Pons (tissue), 1 donor: ENCODE data around the gene GAS2L2.
"Not testable (repeated sequence)": the region's sequence is repeated elsewhere in the genome, so short reads cannot be mapped to it uniquely, and the experiment has no call there.

Experiments used
- DNase-seq: peaks from one replicate; pipeline ENCODE4 v3.0.0-alpha.2; 2016; ENCODE audit warnings: low spot score

GAS2L2 gene

DNA sequence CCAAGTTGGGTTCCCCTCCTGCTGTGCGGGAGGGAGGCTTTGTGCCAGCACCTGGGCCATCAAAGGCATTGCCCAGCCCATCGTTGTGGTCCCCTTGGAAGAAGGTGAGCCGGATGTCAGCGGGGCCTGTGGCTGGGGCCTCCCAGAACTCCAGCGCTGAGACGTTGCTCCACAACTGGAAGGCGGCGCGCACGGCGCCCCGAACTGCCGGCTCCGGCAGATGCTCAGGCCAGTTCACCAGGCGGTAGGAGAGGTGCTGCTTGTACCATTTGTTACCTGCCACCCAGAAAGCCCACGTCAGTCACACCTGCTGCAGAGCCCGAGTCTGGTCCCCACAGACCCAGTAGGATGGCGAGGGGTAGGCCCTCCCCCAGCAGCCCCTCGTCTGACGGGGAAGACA is 20.1 kb upstream of the GAS2L2 start:
- no peak for DNase-seq

GRCh38 chr17:35769895-35770486 is 17.0 kb upstream of the GAS2L2 start:
- DNase-seq = no peak

- DNase-seq = no peak
These were observed 15.8 kb upstream of the GAS2L2 start for GRCh38 chr17:35768797-35769196.

DNA sequence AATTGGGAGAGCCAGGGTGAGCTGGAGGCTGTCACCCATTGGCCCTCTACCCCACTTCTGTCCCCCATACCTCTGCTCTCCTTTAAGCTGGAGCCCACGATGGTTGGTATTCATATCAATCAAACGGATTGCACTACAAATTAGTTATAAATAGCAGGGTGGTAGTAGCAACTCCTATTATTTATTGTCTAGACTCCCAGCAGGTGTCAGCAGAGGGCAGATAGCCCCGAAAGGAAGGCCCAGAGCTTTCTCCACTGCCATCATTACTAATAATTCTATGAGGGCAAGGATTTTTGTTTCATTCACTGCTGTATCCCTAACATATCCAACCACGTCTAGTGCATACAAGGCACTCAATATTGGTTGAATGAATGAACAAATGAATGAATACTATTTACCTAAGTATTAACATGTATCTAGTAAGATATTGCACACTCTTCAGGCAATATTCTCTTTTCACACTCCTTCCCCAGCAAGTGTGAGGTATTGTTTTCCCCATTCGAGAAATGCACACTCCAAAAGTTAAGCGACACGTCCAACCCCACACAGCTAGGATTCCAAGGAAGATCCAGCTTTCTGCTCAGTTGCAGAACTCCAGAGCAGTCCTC is 14.0 kb upstream of the GAS2L2 start:
- DNase-seq = peak; percentile 45

DNA sequence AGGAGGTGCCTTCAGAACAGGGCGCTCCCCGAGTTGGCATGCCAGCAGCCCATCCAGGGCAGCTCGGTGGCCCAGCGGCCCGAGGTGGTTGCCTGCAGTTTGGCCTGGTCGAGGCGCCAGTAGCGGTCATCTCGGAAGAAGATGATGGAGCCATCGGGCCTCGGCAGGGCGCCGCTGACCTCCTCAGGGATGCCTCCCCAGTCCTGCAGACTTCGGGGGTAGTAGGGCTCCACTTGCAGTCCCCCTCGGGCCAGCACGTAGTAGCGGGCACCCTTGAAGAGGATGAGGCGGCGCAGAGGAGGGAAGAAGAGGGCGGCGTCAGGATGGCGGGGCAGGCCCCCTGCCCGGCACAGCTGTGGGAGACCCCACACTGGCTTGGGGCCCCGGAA is 13.4 kb upstream of the GAS2L2 start:
- DNase-seq = no peak

- no peak for DNase-seq
These were observed 12.9 kb upstream of the GAS2L2 start for GRCh38 chr17:35765756-35766488.

DNA sequence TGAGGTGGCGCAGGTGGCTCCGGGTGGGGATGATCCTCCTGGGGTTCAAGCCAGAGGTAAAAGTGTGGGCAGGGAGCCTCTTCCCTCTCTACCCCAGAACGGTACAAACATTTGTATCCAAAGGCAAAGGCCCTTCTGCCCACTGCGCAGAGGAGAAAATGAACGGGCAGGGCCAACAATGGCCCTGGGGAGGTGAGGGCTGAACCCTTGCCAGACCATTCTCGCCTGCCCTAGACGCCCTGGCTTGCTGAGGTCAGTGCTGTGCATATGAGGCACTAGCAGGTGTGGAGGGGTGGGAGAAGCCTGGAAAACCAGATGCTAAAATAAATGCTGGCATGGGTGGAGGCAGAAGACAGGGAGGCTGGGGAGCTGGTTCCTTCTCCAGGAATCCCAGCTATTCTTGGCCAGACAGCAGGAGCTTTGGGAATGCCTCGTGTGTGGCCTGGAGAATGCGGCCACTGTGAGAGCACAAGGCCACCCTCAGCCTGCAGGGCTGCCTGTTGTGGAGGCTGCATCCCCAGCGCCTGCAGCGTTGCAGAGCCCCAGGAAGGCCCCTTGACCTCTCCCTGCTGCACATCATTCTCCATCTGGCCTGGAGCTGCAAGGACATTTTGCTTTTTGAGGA is 12.2 kb upstream of the GAS2L2 start:
- no peak for DNase-seq

DNA sequence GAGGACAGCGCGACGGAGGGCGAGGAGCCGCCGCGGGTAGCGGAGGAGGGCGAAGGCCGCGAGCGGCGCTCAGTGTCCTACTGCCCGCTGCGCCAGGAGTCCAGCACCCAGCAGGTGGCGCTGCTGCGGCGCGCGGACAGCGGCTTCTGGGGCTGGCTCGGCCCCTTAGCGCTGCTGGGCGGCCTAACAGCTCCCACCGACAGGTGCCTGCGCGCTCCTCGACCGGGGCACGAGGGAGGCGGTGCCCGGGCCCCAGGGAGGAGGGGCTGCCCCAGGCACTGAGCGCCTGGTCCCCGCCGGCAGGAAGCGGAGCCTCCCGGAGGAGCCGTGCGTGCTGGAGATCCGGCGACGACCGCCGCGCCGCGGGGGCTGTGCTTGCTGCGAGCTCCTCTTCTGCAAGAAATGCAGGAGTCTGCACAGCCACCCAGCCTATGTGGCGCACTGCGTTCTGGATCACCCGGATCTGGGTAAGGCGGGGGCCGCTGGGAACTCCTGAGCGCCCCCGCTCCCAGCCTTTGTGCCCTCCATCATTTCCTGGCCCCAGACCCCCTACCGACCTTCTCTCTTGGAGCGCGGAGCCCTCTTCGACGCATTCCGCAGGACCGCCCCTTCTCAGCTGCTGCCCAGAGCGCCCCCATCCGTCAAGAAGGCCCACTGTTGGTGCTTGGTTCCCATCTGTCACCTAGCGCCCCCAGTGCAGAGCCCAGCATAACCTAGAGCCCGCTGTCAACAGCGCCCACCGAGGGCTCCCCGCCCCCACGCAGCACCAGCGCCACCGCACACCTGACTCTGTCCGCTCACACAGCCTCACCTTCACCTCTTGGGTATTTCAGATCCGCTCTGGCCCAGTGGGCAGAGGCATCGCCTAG is 11.3 kb upstream of the GAS2L2 start:
- peak; percentile 67 for DNase-seq

- DNase-seq = no peak
These were observed 10.7 kb upstream of the GAS2L2 start for GRCh38 chr17:35763767-35764122.

- no peak for DNase-seq
These were observed 8.6 kb upstream of the GAS2L2 start for GRCh38 chr17:35761601-35762000.

- DNase-seq = no peak
These were observed 7.5 kb upstream of the GAS2L2 start, which contains the start of gene C17orf50 for GRCh38 chr17:35760587-35760986. Gene C17orf50, plus strand, starts transcription at chr17:35760887. Its CDS starts 55 bp downstream, at chr17:35760942.

DNA sequence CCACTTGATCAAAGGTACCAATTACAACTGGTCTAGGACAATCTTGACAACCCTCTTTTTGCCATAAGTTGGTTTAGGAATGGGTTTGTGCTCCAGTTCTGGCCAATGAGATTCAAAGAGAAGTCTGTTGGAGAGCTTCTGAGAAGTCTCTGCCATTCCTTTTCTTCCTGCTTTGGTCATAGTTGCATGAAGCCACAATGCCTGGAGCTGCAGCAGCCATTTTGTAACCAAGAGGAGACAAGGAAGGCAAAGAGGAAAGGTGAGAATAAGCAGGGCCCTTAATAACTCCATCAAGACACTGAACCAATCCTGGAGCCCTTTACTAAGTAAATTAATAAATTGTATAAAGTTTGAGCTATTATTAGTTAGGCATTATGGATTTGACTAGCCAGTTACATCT is 4.2 kb upstream of the GAS2L2 start:
- DNase-seq = no peak

GRCh38 chr17:35752471-35752870 is 568 bp downstream of the GAS2L2 start:
- DNase-seq = no peak

GRCh38 chr17:35751541-35751940 is 1.5 kb downstream of the GAS2L2 start:
- DNase-seq = not testable (repeated sequence)

DNA sequence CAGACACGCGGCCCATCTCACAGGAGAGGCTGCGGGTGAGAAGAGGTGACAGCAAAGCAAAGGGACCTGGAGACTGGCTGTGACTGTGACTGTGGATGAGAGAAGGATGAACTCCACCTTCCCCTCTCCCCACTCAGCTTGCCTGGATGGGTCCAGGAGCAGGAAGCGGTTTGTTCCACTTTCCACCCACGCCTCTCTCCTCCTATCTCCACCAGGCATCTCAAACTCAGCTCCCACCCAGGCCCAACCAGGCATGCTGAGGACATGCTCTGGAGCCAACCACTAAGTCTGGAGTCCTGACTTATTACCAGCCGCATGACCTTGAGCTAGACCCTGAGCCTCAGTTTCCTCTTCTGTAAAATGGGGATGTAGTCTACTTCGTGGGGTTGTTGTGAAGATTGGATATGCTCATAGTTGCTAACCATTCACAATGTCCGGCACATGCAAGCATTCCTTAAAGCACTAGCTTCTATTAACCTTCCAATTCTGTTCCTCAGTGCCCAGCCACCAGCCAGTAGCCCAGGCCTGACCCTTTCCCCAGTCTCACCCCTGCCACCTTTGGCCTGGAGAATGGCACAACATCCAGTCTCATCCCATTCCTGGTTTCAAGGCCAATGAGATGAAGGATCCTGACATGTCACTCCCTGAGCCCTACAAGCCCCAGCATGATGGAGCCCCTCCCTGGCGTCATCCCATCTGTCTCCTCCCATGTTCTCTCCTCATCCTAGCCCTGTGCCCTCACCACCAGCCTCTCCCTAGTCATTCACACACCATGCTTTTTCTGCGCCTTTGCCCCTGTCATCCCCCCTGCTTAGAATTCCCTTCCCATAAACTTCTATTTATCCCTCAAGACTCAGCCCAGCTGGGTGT is 2.3 kb downstream of the GAS2L2 start:
- DNase-seq = no peak

DNA sequence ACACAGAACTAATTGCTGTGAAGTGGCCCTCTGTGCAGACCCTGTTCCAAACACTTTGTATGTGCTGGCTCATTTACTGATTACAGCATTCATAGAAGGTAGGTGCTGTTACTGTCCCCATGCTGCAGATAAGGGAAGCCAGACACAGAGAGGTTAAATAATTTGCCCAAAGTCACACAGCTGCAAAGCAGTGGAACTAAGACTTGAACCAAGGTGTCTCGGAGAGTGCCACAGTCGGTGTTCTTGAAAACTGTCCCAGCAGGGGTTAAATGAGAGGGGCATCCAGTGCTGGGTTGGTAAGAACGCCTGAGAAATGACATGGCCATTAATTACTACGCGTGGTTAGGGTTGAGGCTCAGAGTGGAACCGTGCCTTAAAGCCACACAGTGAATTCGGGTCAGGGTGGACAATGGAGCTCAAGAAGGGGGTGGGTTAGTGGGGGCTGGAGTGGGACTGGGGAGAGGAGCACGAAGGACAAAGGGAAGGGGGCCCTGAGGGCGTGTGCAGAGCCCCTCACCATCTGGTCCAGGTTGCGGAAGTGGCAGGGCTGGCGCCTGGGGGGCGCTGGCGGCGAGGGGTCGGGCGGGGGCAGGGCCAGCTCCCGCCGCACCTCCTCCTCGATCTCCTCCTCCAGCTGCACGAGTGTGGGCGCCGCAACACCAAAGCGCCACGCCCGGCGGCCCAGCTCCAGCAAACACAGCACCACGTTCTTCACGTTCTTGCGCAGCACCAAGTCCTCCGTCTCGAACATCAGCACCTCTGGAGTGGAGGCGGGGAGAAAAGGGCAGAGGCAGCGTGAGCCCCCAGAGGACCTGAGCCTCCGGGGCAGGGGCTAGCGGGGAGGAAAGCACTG is 3.3 kb downstream of the GAS2L2 start:
- no peak for DNase-seq

- DNase-seq = no peak
These were observed 4.1 kb downstream of the GAS2L2 start for GRCh38 chr17:35748979-35749378.

DNA sequence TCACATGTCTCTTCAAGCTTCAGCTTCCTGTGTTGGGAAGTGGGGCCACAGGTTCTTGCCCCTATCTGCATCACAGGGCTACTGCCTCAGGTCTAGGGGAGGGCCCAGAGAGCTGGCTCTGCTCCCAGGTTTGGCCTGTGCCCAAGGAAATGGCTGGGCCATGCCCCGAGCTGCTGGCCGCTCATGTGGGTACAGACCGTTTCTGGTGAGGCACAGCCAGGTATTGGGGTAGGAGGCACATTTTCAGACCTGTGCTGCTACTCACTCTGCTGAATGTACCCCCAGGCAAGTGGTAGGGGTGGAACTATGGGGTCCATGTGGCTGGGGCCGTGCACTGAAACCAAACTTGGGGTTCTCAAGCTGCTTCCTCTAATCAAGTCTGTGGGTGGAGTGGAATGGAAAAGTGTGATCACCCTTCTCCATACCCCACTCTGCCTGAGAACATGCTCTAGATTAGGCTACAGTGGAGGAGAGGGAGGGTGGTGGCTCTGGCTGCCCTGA is 4.6 kb downstream of the GAS2L2 start:
- no peak for DNase-seq

- DNase-seq = peak; percentile 63
These were observed 5.5 kb downstream of the GAS2L2 start for GRCh38 chr17:35747540-35748017.
